Epithelial cell of proximal tubule (primary cell): Measurements from ENCODE around the gene COG6. TPM values are rescaled to one million over a fixed set of nuclear protein-coding genes. Genes with fewer than 3 reads are reported as not detected.

Source experiments
- DNase-seq: peaks from one replicate; pipeline ENCODE4 v3.0.0-alpha.2; 2011; ENCODE audit warnings: low read depth
- H3K4me3 ChIP-seq: 2 replicates; pipeline ENCODE4 v1.5.1; 2011; ENCODE audit warnings: low read depth, mild to moderate bottlenecking, low read length
- CTCF ChIP-seq: conservative IDR thresholded peaks from 2 replicates; pipeline ENCODE4 v1.5.1; 2012; ENCODE audit warnings: low read depth, mild to moderate bottlenecking, low read length
- total RNA-seq: library from RNA; depleted of rRNA; stranded (reverse); fragments of >200 nt; gene quantifications from 2 replicates; pipeline ENCODE4 v1.2.3, GENCODE V29; 2015

COG6 gene
- total RNA-seq, 1 donor from 2014 or later = 14.7 TPM

GRCh38 chr13:39655041-39655568, 357 bp upstream of the COG6 start:
- peak overlapping the region; percentile 81 for H3K4me3 ChIP-seq
- no peak for DNase-seq
- TF ChIP-seq CTCF = no peak

- TF ChIP-seq CTCF = no peak
- no peak for DNase-seq
Observed at GRCh38 chr13:39656325-39656677, 839 bp downstream of the COG6 start.

GRCh38 chr13:39663508-39663907, 8.0 kb downstream of the COG6 start:
- no peak for TF ChIP-seq CTCF
- H3K4me3 ChIP-seq = no peak overlapping the region
- DNase-seq = no peak

More at GRCh38 chr13:39656325-39656677, 839 bp downstream of the COG6 start:
- peak overlapping the region; percentile 81 for H3K4me3 ChIP-seq

GRCh38 chr13:39663958-39664357, 8.5 kb downstream of the COG6 start:
- DNase-seq = no peak
- TF ChIP-seq CTCF = no peak
- H3K4me3 ChIP-seq = no peak overlapping the region

GRCh38 chr13:39665763-39666162, 10.3 kb downstream of the COG6 start:
- no peak for TF ChIP-seq CTCF
- H3K4me3 ChIP-seq = no peak overlapping the region
- DNase-seq = no peak

GRCh38 chr13:39670445-39670844, 15.0 kb downstream of the COG6 start:
- no peak overlapping the region for H3K4me3 ChIP-seq
- TF ChIP-seq CTCF = no peak
- DNase-seq = no peak

- no peak for DNase-seq
- no peak overlapping the region for H3K4me3 ChIP-seq
- TF ChIP-seq CTCF = no peak
Observed at GRCh38 chr13:39672378-39673132, 17.1 kb downstream of the COG6 start.
